ENCODE results near the gene SLC39A10.

DNA sequence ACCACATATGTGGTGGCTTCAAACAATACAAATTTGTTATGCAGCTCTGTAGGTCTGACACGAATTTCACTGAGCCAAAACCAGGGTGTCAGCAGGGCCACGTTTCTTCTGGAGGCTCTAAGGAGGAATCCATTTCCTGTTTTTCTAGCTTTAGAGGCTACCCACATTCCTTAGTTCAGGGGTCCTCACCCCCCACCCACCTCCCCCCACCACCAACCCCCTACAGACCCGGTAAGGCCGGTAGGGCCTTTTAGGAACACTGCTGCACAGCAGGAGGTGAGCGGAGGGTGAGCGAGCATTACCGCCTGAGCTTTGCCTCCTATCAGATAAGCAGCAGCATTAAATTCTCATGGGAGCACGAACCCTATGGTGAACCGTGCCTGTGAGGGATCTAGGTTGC is 10.6 kb upstream of the SLC39A10 start:
- TF ChIP-seq POLR2AphosphoS5 (IDR thresholded peaks at IDR 0.05) (no peak), EP300 (IDR thresholded peaks at IDR 0.05) (no peak)
- TF ChIP-seq, protein P1, sequence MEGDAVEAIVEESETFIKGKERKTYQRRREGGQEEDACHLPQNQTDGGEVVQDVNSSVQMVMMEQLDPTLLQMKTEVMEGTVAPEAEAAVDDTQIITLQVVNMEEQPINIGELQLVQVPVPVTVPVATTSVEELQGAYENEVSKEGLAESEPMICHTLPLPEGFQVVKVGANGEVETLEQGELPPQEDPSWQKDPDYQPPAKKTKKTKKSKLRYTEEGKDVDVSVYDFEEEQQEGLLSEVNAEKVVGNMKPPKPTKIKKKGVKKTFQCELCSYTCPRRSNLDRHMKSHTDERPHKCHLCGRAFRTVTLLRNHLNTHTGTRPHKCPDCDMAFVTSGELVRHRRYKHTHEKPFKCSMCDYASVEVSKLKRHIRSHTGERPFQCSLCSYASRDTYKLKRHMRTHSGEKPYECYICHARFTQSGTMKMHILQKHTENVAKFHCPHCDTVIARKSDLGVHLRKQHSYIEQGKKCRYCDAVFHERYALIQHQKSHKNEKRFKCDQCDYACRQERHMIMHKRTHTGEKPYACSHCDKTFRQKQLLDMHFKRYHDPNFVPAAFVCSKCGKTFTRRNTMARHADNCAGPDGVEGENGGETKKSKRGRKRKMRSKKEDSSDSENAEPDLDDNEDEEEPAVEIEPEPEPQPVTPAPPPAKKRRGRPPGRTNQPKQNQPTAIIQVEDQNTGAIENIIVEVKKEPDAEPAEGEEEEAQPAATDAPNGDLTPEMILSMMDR (IDR thresholded peaks at IDR 0.05), result no peak
